Activated CD8-positive, alpha-beta memory T cell treated with anti-CD3 and anti-CD28 coated beads, Interleukin-2, amount 10 ng/mL, durations not matched to agents 7 days and 5 days (primary cell): ENCODE measurements around the gene CFDP1. TPM values are rescaled to one million over a fixed set of nuclear protein-coding genes. Genes with fewer than 3 reads are reported as not detected.

ENCODE experiments used
- ATAC-seq: fragments of 150-1000 bp; cut with Tn5 transposase; one replicate; pipeline ENCODE4 v1.10.0; 2021; ENCODE audit warnings: moderate library complexity
- CTCF ChIA-PET: fragments of 350-600 bp; sonication (Branson Sonifier 250); formaldehyde crosslinking; loops from one replicate; lab custom pipeline; 2021; ENCODE audit warnings: antibody characterized with exemption; lab: Charles Lee
- DNase-seq: peaks from one replicate; pipeline ENCODE4 v3.0.0-alpha.2; 2020
- H3K27ac Mint-ChIP-seq: one replicate; pipeline ENCODE4 v1.8.0; 2021; ENCODE audit warnings: mild to moderate bottlenecking, mixed read lengths
- H3K27me3 Mint-ChIP-seq: one replicate; pipeline ENCODE4 v1.8.0; 2021; ENCODE audit warnings: mixed read lengths
- H3K36me3 Mint-ChIP-seq: one replicate; pipeline ENCODE4 v1.8.0; 2021; ENCODE audit warnings: mild to moderate bottlenecking, mixed read lengths
- H3K4me1 Mint-ChIP-seq: one replicate; pipeline ENCODE4 v1.8.0; 2021; ENCODE audit warnings: mixed read lengths
- H3K4me3 Mint-ChIP-seq: one replicate; pipeline ENCODE4 v1.8.0; 2021; ENCODE audit warnings: mild to moderate bottlenecking, moderate library complexity, mixed read lengths
- H3K9me3 Mint-ChIP-seq: one replicate; pipeline ENCODE4 v1.8.0; 2022; ENCODE audit warnings: low read depth, mixed read lengths
- total RNA-seq, 2 experiments: library from RNA; stranded (reverse); gene quantifications; one replicate each; pipeline ENCODE4 v1.2.3, GENCODE V29; 2021

CFDP1 gene
- total RNA-seq, 2 experiments from 2014 or later, result 31.4 to 44.0 TPM

DNA sequence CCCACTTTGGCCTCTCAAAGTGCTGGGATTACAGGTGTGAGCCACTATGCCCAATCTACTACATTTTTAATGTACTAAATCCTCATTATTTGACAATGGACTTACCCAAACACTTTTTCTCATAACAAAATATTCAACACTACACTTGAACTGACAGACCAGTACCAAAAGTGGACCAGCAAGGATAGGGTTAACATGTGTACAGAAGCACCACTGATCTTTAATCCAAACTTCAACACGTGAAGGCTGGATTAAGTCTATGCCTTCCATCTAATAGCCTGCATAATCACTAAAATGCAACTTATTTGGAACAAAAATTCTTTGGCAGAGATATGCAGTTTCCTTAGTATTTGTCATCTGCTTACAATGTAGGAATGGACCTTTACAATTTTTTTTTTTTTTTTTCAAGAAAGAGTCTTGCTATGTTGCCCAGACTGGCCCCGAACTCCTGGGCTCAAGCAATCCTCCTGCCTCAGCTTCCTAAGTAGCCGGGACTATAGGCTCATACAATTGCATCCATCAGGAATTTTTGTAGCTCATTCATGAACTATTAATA, 121.8 kb downstream of the CFDP1 start:
- Mint-ChIP-seq H3K4me3 (no peak overlapping the region), H3K9me3 (no peaks in the 10 kb centered on the region), H3K27ac (no peak overlapping the region), H3K36me3 (peaks cover 11% of the 10 kb centered on the region), H3K27me3 (peaks cover 13% of the 10 kb centered on the region), H3K4me1 (peaks cover 6% of the 10 kb centered on the region)
- ATAC-seq (no peak), DNase-seq (no peak)
- CTCF ChIA-PET, result interaction anchor here (1.4 kb wide), 1 partner anchor 112 kb away, joined by 8 read pairs; no protein-coding TSS in a partner anchor

DNA sequence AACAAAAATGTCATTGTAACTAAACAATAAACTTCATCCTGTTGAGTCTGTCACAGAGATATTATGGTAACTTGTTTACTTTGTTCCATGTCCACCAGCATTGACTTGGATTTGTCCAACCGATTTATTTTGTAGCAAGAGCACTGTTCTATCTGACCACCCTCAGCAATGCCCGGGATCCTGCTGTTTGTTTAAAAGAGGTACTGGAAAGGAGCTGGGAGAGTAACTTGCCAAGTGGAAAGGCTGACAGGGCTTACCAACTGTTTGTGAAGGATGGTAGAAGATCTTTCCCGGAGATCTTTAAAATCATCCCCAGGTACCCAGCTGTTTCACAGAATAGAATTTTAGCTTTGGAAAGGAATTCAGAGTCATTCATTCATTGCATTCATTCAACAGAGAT, 122.8 kb downstream of the CFDP1 start:
- H3K27me3 Mint-ChIP-seq, result peaks cover 13% of the 10 kb centered on the region
- peaks cover 8% of the 10 kb centered on the region for H3K36me3 Mint-ChIP-seq
- no peak for DNase-seq
- no peak overlapping the region for H3K4me3 Mint-ChIP-seq
- no peak overlapping the region for H3K27ac Mint-ChIP-seq
- CTCF ChIA-PET, result no interaction called here
- H3K4me1 Mint-ChIP-seq, result peaks cover 15% of the 10 kb centered on the region
- no peaks in the 10 kb centered on the region for H3K9me3 Mint-ChIP-seq
- no peak for ATAC-seq

DNA sequence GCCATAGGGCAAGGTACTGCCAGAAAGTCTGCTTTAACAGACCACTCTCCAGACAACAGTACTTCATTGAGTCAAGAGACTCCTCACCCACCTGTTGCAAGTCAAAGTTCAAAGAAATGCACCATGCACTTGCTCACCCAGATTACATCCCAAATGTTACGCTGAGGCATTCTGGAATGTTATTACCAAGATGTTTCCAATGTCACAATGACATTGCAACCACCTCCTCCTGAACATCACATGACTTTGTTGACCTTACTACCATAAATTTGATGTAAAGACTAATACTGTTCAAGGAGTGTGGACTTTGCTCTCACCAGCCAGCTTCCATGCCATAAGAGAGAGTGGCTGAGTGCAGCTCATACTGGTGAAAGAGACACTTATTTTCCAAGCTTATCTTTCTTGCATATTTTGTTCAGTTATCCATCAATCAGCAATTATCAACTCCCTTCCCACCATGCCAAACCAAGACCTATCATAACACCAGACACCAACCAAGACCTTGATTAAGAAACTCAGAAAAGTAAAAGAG, 123.3 kb downstream of the CFDP1 start:
- Mint-ChIP-seq H3K4me1 (peaks cover 20% of the 10 kb centered on the region), H3K27me3 (peaks cover 13% of the 10 kb centered on the region), H3K36me3 (peaks cover 9% of the 10 kb centered on the region), H3K27ac (no peak overlapping the region), H3K9me3 (no peaks in the 10 kb centered on the region), H3K4me3 (no peak overlapping the region)
- DNase-seq (no peak), ATAC-seq (no peak)
- CTCF ChIA-PET, result no interaction called here

DNA sequence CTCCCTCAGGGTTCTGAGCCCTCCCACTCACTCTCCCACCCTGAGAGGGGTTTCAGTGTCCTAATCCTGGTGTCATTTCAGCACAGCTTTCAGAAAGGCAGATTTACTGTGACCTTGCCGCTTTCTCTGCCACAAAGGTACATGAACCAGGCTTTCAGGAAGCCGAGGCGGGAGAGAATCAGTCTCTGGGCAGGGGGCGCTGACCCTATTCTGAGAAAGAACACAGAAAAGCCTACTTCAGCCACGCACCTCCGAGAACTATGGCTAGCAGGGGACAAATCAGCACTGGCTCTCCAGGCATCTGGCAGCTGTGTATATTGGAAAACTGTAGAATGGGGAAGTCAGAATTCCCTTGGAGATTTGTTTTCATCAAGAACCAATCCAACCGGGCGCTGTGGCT, 124.1 kb downstream of the CFDP1 start:
- no peak overlapping the region for H3K27ac Mint-ChIP-seq
- H3K27me3 Mint-ChIP-seq, result peaks cover 13% of the 10 kb centered on the region
- CTCF ChIA-PET, result no interaction called here
- peaks cover 10% of the 10 kb centered on the region for H3K36me3 Mint-ChIP-seq
- peaks cover 23% of the 10 kb centered on the region for H3K4me1 Mint-ChIP-seq
- H3K4me3 Mint-ChIP-seq, result no peak overlapping the region
- no peak for ATAC-seq
- H3K9me3 Mint-ChIP-seq, result no peaks in the 10 kb centered on the region
- no peak for DNase-seq

DNA sequence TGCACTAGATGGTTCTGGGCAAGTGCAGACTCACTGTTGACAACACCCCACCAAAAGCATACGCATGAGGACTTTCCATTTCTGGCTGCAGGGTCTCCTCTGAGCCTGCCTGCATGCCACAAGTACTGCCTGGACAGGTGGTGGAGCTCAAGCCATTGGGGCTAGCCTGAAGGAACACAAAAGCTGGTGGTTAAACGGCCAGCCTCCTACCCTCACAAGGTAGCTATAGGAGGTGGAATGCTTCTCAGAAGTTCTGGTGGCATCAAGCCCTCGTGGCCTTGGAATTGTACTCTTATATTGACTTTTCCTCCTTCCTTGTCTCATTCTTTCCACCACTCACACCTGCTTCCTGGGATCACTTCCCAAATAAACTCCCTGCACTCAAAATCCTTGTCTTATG, 125.3 kb downstream of the CFDP1 start:
- CTCF ChIA-PET, result interaction anchor here (1.0 kb wide), 1 partner anchor 12 kb away, joined by 3 read pairs; no protein-coding TSS in a partner anchor
- peaks cover 13% of the 10 kb centered on the region for H3K27me3 Mint-ChIP-seq
- DNase-seq, result no peak
- ATAC-seq, result no peak
- no peak overlapping the region for H3K27ac Mint-ChIP-seq
- H3K36me3 Mint-ChIP-seq, result peaks cover 10% of the 10 kb centered on the region
- no peak overlapping the region for H3K4me3 Mint-ChIP-seq
- H3K4me1 Mint-ChIP-seq, result peaks cover 23% of the 10 kb centered on the region
- no peaks in the 10 kb centered on the region for H3K9me3 Mint-ChIP-seq

DNA sequence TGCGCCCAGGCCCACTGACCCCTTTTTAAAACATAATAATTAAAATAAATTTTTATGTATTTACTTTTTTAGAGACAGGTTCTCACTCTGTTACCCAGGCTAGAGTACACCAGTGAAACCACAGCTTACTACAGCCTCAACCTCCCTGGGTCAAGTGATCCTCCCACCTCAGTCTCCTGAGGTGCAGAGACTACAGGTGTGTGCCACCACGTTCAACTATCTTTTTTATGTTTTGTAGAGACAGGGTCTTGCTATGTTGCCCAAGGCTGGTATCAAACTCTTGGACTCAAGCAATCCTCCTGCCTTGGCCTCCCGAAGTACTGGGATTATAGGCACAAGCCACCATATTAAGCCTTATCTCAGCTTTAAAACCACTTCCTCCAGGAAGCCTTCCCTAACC, 125.8 kb downstream of the CFDP1 start:
- CTCF ChIA-PET, result interaction anchor here (1.0 kb wide), 1 partner anchor 12 kb away, joined by 3 read pairs; no protein-coding TSS in a partner anchor
- H3K9me3 Mint-ChIP-seq, result no peaks in the 10 kb centered on the region
- ATAC-seq (no peak), DNase-seq (no peak)
- no peak overlapping the region for H3K4me3 Mint-ChIP-seq
- H3K27ac Mint-ChIP-seq, result no peak overlapping the region
- peaks cover 23% of the 10 kb centered on the region for H3K4me1 Mint-ChIP-seq
- peaks cover 10% of the 10 kb centered on the region for H3K36me3 Mint-ChIP-seq
- H3K27me3 Mint-ChIP-seq, result peaks cover 9% of the 10 kb centered on the region

DNA sequence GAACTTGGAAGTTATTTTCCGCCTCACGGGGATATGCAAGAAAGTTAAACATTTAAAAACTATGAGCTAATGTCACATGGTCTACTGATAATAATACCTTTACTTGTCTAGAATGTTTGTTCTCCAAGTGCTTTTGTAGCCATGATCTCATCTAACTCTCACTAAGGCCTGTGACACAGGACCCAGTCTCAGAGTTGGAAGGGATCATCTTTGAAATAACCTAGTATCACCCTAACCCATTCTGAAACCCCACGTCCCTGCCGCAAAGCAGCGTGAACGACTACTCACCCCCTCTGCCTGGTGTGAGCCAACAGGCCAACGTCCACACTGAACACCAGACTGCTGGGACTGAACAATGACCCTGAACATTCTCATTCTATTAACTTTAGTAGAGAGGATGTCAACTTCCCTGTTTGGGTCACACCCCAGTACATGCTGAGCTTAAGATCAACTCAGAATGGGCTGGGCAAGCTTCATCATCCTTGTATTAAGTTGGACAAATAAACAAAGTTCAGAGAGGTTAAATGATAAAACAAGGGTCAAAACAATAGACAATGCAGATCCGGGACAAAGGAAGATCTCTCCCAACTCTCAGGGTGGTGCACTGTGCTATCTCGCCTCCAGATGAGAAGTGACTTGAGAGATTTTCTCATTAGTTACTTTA, 127.1 kb downstream of the CFDP1 start:
- Mint-ChIP-seq H3K9me3 (no peaks in the 10 kb centered on the region), H3K4me1 (peaks cover 23% of the 10 kb centered on the region), H3K4me3 (no peak overlapping the region), H3K27me3 (peaks cover 7% of the 10 kb centered on the region), H3K36me3 (peaks cover 8% of the 10 kb centered on the region), H3K27ac (no peak overlapping the region)
- CTCF ChIA-PET, result interaction anchor here (0.5 to 1.9 kb wide), 3 partner anchors 22 to 107 kb away, joined by 3 to 5 read pairs (median 3); no protein-coding TSS in a partner anchor
- ATAC-seq (no peak), DNase-seq (no peak)

DNA sequence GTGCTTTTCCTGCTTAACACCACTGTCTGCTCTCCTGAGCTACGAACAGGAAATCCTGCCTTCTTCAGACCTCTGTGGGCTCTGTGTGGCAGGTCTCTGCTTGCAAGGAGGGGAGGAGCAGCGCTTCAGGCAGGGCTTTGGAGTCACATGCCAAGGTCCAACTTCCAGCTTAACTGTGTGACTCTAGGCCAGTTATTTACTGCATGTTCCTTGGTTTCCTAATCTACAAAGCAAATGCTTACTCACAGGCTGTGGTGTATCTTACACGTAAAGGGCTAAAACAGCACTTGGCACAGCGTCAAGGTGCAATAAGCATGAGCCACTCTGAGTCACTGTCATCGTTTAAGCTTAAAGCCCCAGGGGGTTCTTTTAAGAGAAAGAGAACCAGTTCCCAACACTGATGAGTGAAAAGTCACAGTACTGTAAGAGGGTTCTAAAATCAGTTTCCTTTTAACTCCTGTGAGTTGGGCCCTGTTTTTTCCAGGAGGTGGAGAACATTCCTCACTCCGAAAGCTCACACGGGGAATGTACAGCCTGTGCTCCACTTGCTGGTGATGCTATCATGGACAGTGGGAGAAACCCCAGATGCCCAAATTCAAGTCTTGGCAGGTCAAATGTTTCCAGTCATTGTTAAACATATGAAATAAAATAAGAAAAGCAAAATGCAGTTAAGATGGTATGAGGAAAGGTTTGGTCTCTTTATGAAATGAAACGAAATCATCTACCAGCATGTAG, 127.8 kb downstream of the CFDP1 start:
- Mint-ChIP-seq H3K36me3 (peaks cover 9% of the 10 kb centered on the region), H3K9me3 (no peaks in the 10 kb centered on the region), H3K4me1 (peaks cover 23% of the 10 kb centered on the region), H3K27me3 (peaks cover 4% of the 10 kb centered on the region), H3K27ac (no peak overlapping the region), H3K4me3 (no peak overlapping the region)
- DNase-seq (peak; percentile 51), ATAC-seq (peak; percentile 64)
- CTCF ChIA-PET, result interaction anchor here (1.4 to 1.9 kb wide), 2 partner anchors 21 to 106 kb away, joined by 3 to 5 read pairs; no protein-coding TSS in a partner anchor

DNA sequence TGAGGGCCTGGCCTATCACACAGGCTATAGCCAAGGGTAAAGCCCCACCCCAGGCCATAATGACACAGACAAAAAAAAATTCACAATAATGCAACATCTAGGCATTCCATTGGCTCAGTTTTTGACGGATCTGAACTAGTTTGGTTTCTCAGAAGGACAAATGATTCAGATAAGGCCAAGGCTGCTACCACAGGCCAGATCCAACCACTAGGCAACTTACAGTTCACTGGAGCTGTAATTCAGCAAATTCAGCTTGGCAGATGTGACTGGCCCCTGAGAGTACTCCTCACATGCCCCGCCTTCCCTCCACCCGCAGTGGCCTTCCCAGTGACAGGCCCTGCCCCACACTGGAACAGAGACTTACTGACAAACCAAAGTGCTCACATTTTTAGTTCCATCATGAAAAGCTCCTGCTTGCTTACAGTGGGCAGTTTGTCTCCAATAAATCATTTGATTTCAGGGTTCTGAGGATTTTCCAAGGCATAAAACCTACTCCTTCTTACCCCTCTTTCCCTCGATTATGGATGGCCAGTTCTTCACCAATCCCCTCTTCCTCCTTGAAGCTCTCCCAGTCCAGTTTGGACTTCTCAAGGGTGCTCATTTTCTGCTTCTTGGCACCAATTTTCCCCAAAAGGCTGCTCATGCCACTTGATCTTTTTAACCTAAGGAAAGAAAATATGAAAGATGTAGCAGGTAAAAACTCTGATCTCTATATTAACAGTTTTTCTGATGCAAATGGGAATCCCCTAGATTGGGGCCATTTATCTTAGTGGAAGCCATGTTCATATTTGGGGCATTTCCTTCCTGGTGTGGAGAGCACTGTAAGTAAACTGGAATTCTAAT, 128.6 kb downstream of the CFDP1 start:
- no peak overlapping the region for H3K27ac Mint-ChIP-seq
- CTCF ChIA-PET, result interaction anchor here (1.9 kb wide), 1 partner anchor 105 kb away, joined by 5 read pairs; no protein-coding TSS in a partner anchor
- no peak for DNase-seq

DNA sequence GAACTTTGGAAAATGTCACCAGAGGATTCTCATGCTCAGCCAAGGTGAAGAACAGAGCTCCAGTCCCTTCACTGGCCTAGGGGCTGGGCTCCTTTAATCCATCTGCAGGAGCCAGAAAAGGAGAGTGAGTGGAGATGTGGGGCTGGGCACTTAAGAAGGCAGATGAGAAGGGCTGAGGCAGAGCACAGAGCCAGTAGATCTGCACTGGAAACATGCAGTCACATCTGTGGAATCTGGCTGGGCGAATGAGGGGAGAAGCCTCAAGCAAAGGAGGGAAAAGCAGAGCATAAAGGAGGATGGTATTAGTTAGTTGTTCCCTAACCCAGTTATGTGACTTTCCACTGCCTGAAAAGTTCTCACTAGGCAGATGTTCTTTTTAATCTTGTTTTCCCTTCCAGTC, 131.5 kb downstream of the CFDP1 start:
- no peak overlapping the region for H3K4me3 Mint-ChIP-seq
- no peaks in the 10 kb centered on the region for H3K9me3 Mint-ChIP-seq
- no peaks in the 10 kb centered on the region for H3K27me3 Mint-ChIP-seq
- CTCF ChIA-PET, result interaction anchor here (1.0 kb wide), 1 partner anchor 24 kb away, joined by 3 read pairs; no protein-coding TSS in a partner anchor
- DNase-seq (no peak), ATAC-seq (no peak)
- H3K4me1 Mint-ChIP-seq, result peaks cover 21% of the 10 kb centered on the region
- no peak overlapping the region for H3K27ac Mint-ChIP-seq
- peaks cover 17% of the 10 kb centered on the region for H3K36me3 Mint-ChIP-seq

More for the DNA sequence above, 128.6 kb downstream of the CFDP1 start:
- ATAC-seq, result no peak
- Mint-ChIP-seq H3K36me3 (peaks cover 13% of the 10 kb centered on the region), H3K4me1 (peaks cover 23% of the 10 kb centered on the region), H3K27me3 (no peaks in the 10 kb centered on the region), H3K9me3 (no peaks in the 10 kb centered on the region), H3K4me3 (no peak overlapping the region)

DNA sequence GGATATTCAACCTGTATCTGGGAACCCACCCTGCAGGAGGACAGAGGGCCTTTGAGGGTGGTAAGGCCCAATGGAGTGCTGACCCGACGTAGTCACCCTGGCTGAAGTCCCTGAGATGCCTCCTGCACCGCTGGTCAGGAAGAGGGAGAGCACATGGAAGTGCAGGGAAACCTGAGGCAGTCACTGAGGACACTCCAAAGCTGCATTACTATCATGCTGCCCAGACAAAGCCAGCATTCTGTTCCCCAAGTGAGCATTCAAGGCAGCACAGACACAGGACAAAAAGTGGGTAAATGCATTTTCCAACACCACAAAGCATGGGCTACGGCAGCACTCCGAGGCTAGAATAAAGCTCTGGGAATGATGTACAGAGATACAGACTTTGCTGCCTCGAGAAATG, 135.0 kb downstream of the CFDP1 start:
- ATAC-seq (no peak), DNase-seq (no peak)
- Mint-ChIP-seq H3K27ac (no peak overlapping the region), H3K36me3 (peaks cover 15% of the 10 kb centered on the region), H3K4me3 (no peak overlapping the region), H3K27me3 (no peaks in the 10 kb centered on the region), H3K9me3 (no peaks in the 10 kb centered on the region), H3K4me1 (no peaks in the 10 kb centered on the region)
- CTCF ChIA-PET, result no interaction called here

DNA sequence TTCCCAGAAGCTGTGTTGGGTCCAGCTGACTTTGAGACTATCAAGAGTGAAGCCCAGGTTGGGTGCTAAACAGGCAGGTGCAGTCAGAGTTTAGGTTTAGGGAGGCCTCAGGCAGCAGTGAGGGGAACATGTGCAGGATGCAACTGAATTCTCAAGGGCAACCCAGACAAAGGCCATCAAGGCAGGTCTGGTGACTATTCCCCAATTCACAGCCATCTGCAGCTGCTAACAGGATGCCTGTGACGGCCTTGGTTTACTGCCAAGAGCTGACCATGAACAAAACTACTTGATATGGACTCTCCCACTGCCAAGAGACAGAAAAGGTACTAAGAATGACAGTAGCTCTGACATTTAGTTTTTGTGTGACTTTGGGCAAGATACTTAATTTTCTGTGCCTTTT, 136.7 kb downstream of the CFDP1 start:
- no peaks in the 10 kb centered on the region for H3K27me3 Mint-ChIP-seq

More for the DNA sequence above, 136.7 kb downstream of the CFDP1 start:
- Mint-ChIP-seq H3K27ac (no peak overlapping the region), H3K4me1 (no peaks in the 10 kb centered on the region), H3K4me3 (no peak overlapping the region), H3K9me3 (no peaks in the 10 kb centered on the region), H3K36me3 (peaks cover 25% of the 10 kb centered on the region)
- ATAC-seq, result no peak
- DNase-seq, result no peak
- CTCF ChIA-PET, result interaction anchor here (1.4 kb wide), 1 partner anchor 11 kb away, joined by 3 read pairs; no protein-coding TSS in a partner anchor
